Pancreas (tissue), 10 donors: ENCODE data around the gene VWDE. TPM values are rescaled to one million over a fixed set of nuclear protein-coding genes. Genes with fewer than 3 reads are reported as not detected.
"Not testable (repeated sequence)": the region's sequence is repeated elsewhere in the genome, so short reads cannot be mapped to it uniquely, and the experiment has no call there.

Experiments
- ATAC-seq, 4 donors: fragments of 200-7000 bp; cut with Tn5 transposase; one replicate each; pipeline versions ENCODE4 v1.8.0 to v1.9.1; 2020; ENCODE audit warnings: mild to moderate bottlenecking in 4 of 4, moderate library complexity in 4 of 4
- DNase-seq, 6 donors: peaks; one replicate each; pipeline ENCODE4 v3.0.0-alpha.2; 2020
- FAIRE-seq: peaks from 2 replicates; lab custom pipeline; 2012; peaks lifted over from hg19 to GRCh38; lab: Jason Lieb, UNC
- H3K27ac ChIP-seq, 4 donors: fragments of 200-600 bp; sonication (generic); 1 replicate in 3 of 4; 2 replicates in 1 of 4; pipeline versions ENCODE4 v1.5.0 to v1.8.0; 2020
- H3K27me3 ChIP-seq, 4 donors: fragments of 200-600 bp; one replicate each; pipeline ENCODE4 v1.8.0; 2021
- H3K36me3 ChIP-seq, 3 donors: fragments of 200-600 bp; sonication (generic) in 1 of 3; one replicate each; pipeline versions ENCODE4 v1.5.0 to v1.8.0; 2020 to 2021
- H3K4me1 ChIP-seq, 3 donors: fragments of 200-600 bp; one replicate each; pipeline ENCODE4 v1.8.0; 2021
- H3K4me3 ChIP-seq, 4 donors: fragments of 200-600 bp; sonication (generic) in 2 of 4; one replicate each; pipeline versions ENCODE4 v1.5.0 to v1.8.0; 2020 to 2021
- H3K9me3 ChIP-seq, 4 donors: fragments of 200-600 bp; one replicate each; pipeline ENCODE4 v1.8.0; 2021
- WGBS, 2 donors: extraction: QIAGEN DNeasy Blood & Tissue Kit; methylation state at CpG; one replicate each; pipeline ENCODE4 v1.1.7; 2013; 5-methylcytosine and 5-hydroxymethylcytosine counted together
- intact Hi-C, 3 donors: fragments of 100-400 bp; cut with DNase I; formaldehyde crosslinking; loops; one replicate each; pipeline versions ENCODE4 v1.11.1 to v1.14.2; 2022
- polyA plus RNA-seq, 2 donors: library from polyadenylated mRNA; stranded (reverse); fragments of 200-250 nt; gene quantifications; one replicate each; pipeline ENCODE4 v1.2.3, GENCODE V29; 2013
- total RNA-seq, 6 donors: library from RNA; stranded (reverse); fragmentation: NEBNext Ultra II Directional in 4 of 6; extraction: Animal tissue kit (Norgen Biotek cat#: 25700) in 4 of 6; gene quantifications; one replicate each; pipeline versions ENCODE4 v1.2.1 to v1.2.4, GENCODE V29; 2021 to 2023
- TF ChIP-seq, protein P1 (sequence below), 4 donors: fragments of 200-600 bp; sonication (generic) in 3 of 4; IDR thresholded peaks; one replicate each; pipeline versions ENCODE4 v1.5.0 to v1.8.0; 2021; ENCODE audit warnings: antibody characterized with exemption in 4 of 4
- donor health status: healthy with polysubstance abuse.
- donor health status: DM: no; HTN: no; CAD: no; lungs with moderate emphysema.
- donor health status: DM: no; HTN: no; CAD: no.
- donor health status: control.
- donor health status: control.
- donor health status: Bipolar disorder and iron deficiency.
- donor health status: DM: yes; HTN: yes; CAD: no.
- donor health status: DM: no; HTN: no; CAD: no.
- donor health status: DM: no; HTN: no; CAD: no.
- donor health status: DM: yes; HTN: yes; CAD: no.

VWDE gene
- total and polyA plus RNA-seq, 8 donors = 0.37 to 7.9 (median 1.2) TPM

DNA sequence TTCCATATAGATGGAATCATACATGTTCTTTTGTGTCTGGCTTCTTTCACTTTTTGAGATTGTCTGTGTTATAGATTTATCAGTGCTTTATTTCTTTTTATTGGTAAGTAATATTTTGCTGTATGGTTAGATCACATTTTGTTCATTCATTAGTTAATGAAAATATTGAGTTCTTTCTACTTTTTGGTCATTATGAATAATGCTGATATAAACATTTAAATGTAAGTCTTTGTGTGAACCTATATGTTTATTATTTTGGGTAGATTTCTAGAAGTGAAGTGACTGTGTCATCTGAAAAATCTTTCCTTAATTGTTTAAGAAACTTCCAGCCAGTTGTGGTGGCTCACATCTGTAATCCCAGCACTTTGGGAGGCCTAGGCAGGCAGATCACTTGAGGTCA, 11.4 kb upstream of the VWDE start:
- FAIRE-seq (no peak), ATAC-seq (no peak), DNase-seq (no peak)
- intact Hi-C loops = no loop called here
- no peak overlapping the region for H3K27ac ChIP-seq
- no peaks in the 10 kb centered on the region for H3K27me3 ChIP-seq
- H3K9me3 ChIP-seq = no peaks in the 10 kb centered on the region
- H3K4me3 ChIP-seq = no peak overlapping the region
- no peaks in the 10 kb centered on the region for H3K4me1 ChIP-seq
- no peaks in the 10 kb centered on the region for H3K36me3 ChIP-seq
- TF ChIP-seq, protein P1, sequence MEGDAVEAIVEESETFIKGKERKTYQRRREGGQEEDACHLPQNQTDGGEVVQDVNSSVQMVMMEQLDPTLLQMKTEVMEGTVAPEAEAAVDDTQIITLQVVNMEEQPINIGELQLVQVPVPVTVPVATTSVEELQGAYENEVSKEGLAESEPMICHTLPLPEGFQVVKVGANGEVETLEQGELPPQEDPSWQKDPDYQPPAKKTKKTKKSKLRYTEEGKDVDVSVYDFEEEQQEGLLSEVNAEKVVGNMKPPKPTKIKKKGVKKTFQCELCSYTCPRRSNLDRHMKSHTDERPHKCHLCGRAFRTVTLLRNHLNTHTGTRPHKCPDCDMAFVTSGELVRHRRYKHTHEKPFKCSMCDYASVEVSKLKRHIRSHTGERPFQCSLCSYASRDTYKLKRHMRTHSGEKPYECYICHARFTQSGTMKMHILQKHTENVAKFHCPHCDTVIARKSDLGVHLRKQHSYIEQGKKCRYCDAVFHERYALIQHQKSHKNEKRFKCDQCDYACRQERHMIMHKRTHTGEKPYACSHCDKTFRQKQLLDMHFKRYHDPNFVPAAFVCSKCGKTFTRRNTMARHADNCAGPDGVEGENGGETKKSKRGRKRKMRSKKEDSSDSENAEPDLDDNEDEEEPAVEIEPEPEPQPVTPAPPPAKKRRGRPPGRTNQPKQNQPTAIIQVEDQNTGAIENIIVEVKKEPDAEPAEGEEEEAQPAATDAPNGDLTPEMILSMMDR (IDR thresholded peaks at IDR 0.05) = no peak

DNA sequence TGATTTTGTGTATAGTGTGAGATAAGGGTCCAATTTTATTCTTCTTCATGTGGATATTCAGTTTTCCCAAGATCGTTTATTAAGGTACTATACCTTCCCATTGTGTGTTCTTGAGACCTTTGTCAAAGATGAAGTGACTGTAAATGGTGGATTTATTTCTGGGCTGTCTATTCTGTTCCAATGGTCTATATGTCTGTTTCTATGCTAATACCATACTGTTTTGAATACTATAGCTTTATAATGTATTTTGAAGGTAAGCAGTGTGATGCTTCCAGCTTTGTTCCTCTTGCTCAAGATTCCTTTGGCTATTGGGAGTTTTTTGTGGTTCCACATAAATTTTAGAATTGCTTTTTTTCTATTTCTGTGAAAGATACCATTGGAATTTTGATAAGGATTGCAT, 8.7 kb upstream of the VWDE start:
- WGBS, 2 donors = 61 to 82% methylated on average over 1 of the region's 1 CpG
- ATAC-seq (no peak), DNase-seq (no peak), FAIRE-seq (no peak)
- Histone ChIP-seq H3K4me3 (no peak overlapping the region), H3K27me3 (no peaks in the 10 kb centered on the region), H3K27ac (no peak overlapping the region), H3K9me3 (no peaks in the 10 kb centered on the region), H3K4me1 (no peaks in the 10 kb centered on the region), H3K36me3 (no peaks in the 10 kb centered on the region)
- intact Hi-C loops = no loop called here
- TF ChIP-seq, protein P1 (IDR thresholded peaks at IDR 0.05) = no peak

DNA sequence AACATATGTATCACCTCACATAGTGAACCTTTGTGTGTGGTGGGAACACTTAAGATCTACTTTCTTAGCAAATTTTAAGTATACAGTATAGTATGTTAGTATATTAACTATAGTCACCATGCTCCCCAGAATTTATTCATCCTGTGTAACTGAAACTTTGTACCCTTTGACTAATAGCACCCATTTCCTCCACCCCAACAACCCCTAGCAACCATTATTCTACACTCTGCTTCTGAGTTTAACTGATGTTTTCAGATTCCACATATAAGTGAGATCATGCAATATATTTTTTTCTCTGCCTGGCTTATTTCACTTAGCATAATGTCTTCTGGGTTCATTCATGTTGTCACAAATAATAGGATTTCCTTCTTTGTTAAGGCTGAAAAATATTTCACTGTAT, 6.9 kb upstream of the VWDE start:
- TF ChIP-seq, protein P1 (IDR thresholded peaks at IDR 0.05) = no peak
- no peaks in the 10 kb centered on the region for H3K36me3 ChIP-seq
- ATAC-seq (no peak), FAIRE-seq (no peak), DNase-seq (no peak)
- no peak overlapping the region for H3K4me3 ChIP-seq
- no peaks in the 10 kb centered on the region for H3K27me3 ChIP-seq
- no peaks in the 10 kb centered on the region for H3K4me1 ChIP-seq
- intact Hi-C loops = no loop called here
- H3K9me3 ChIP-seq = no peaks in the 10 kb centered on the region
- no peak overlapping the region for H3K27ac ChIP-seq

GRCh38 chr7:12409097-12409711, 5.5 kb upstream of the VWDE start:
- FAIRE-seq (no peak), DNase-seq (no peak), ATAC-seq (no peak)
- intact Hi-C loops = no loop called here
- no peak overlapping the region for H3K4me3 ChIP-seq
- TF ChIP-seq, protein P1 (IDR thresholded peaks at IDR 0.05) = no peak
- no peaks in the 10 kb centered on the region for H3K9me3 ChIP-seq
- H3K27ac ChIP-seq = no peak overlapping the region
- no peaks in the 10 kb centered on the region for H3K27me3 ChIP-seq
- H3K36me3 ChIP-seq = no peaks in the 10 kb centered on the region
- no peaks in the 10 kb centered on the region for H3K4me1 ChIP-seq
- WGBS, 2 donors = 52 to 62% methylated on average over 4 of the region's 4 CpGs

GRCh38 chr7:12407652-12408051, 4.0 kb upstream of the VWDE start:
- ATAC-seq, H3K27me3 ChIP-seq, FAIRE-seq, H3K36me3 ChIP-seq, H3K27ac ChIP-seq, H3K9me3 ChIP-seq, DNase-seq, H3K4me1 ChIP-seq, H3K4me3 ChIP-seq, intact Hi-C loops: not testable (repeated sequence)
- 85 to 90% methylated on average over 8 of the region's 8 CpGs for WGBS, 2 donors
